ENCODE data around the gene GALNT2.

The GALNT2 gene

DNA sequence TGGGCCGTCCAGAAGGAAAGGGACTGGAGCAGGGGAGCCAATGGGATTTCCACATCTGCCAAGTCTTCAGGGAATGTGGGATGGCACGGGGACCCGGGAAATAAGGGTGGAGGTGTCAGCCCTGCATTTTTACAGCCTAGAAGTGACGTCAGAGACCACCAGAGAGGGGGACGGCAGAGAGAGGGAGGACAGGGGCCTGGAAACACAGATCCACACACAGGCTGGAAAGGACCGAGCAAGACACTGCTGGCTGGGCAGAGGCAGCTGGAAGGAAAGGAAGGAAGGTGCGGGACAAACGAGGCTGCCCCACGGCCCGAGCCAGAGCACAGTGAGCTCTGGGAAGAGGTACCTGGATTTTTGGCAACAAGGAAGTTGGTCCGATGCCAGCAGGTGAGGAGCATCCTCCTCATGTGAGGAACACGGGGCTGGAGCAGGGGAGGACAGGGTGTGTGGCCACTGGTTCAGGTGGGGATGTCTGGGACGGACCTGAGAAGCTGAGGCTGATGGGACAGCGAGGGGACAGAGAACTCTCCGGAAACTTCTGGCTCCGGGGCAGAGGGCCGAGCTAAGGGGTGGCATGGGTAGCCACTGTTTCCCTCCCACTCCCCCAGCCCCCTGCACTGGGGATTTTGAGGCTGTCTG is 220.8 kb downstream of the GALNT2 start:
- no peak for DNase-seq (ENCODE audit: low read depth in 2 of 2, low spot score in 1 of 2)

DNA sequence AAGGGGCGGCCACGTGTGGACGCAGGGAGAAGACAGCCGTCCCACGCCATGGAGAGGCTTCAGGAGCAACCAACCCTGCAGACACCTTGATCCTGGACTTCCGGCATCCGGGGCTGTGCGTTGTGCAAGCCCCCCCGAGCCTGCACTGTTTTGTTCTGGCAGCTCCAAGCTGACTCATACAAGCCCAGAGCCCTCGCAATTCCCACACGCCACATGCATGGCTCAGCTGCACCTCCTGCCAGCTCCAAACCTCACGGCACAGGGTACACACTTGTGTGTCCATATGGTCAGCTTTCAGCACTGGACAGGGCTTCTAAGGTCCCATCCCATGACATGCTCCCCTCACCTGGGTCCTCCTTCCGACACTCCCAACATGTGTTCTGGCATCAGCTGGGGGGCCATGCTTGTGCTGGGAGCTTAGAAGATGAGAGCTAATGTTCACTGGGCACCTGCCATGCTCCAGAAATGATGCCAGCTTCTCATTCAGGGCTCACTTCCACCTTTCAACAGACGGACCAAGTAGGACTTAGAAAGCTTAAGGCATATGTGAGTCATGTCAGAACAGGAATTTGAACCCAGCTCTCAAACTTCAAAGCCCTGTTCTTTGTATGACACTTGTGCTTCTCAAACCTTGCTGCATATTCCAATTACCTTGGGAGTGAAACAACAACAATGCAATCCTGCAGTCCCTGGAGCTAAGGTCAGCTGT is 221.8 kb downstream of the GALNT2 start:
- DNase-seq (ENCODE audit: low read depth in 2 of 2, low spot score in 1 of 2) = no peak

DNA sequence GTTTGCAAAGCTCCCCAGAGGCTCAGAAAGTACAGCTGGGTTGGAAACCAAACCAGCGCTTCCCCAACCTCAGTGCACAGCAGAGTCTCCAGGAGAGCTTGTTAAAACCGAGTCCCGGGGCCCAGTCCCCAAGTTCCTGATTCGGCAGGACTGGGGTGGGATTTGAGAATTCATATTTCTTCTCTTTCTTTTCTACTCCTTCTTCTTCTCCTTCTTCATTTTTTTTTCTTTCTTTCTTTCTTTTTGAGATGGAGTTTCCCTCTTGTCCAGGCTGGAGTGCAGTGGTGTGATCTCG is 222.3 kb downstream of the GALNT2 start:
- DNase-seq (ENCODE audit: low read depth in 2 of 2, low spot score in 1 of 2) = no peak

DNA sequence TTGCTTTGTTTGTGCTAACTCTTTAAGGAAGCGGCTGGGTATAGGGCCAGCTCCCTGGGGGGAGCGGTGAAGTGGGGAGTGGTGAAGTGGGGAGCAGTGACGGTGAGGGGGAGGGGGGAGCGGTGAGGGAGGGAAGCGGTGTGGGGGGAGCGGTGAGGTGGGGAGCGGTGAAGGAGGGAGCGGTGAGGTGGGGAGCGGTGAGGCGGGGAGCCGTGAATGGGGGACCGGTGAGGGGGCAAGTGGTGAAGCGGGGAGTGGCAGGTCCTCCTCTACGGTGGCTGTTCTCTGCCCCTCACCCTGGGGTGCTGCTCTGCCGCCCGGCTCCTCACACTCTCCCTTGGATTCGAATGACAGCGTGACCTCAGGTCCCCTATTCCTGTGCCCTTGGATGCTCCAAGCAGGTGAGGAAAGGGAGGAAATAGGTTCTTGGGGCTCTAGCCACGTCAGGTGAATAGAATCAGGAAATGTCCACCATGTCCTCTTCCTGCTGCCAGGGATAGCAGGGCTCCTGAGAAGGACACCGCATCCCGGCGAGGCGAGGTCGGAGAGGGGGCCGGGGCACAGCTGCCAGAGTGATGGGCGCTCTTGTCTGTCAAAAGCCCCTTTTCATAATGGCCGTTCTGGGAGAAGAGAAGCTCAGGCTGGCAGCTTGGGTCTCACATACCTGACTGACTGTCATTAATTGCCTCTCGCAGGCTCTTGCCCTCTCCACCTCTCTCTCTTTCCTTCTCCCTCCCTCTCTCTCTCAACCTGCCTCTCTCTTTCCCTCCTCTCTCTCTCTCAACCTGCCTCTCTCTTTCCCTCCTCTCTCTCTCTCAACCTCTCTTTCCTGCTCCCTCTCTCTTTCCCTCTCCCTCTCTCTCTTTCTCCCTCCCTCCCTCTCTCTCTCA is 224.9 kb downstream of the GALNT2 start:
- DNase-seq (ENCODE audit: low read depth in 2 of 2, low spot score in 1 of 2) = no peak

DNA sequence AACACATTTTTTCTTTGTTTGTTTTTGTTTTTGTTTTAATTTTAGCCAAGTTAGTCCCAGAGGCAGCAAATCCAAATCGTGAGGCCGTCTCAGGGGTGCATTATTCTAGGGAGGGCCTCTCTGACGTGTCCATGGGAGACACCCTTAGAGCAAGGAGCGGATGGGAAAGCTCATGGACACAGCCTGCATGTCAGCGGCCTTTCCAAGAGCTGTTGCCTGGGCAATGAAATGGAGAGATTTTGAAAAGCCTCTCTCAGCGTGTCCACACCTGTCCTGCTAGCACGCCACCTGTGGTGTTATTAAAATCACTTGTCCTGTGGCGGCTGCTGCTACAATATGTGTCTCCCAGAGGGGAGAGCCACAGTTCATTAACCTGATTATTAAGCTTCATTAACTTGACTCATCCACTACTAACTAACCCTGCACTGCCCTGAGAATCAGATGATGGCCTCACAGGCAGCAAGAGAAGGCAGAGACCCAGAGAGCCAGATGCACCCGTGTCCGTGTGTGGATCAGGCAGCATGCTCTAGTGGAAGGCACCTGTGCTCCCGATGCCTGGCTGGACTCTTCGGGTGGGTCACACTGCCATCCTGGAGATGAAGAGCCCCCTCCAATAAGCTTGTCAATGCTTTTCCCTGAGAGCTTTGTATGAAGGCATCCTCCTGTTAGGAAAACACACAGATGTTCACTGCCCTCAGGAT is 225.8 kb downstream of the GALNT2 start:
- no peak for DNase-seq (ENCODE audit: low read depth in 2 of 2, low spot score in 1 of 2)

DNA sequence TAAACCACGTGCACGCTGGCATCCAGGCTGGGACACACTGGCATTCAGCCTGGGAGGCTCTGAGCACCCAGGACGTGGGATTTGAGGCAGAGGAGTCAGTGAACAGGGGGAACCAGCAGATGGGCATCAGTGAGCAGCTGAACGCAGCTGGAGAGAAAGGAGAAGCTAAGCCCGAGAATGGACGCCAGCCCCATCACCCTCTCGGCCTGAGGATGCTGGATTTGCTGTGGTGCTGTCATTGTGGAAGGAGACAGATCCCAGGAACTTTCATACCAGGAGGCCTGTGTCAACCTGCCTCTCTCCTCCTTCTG is 226.3 kb downstream of the GALNT2 start:
- DNase-seq (ENCODE audit: low read depth in 2 of 2, low spot score in 1 of 2) = no peak

DNA sequence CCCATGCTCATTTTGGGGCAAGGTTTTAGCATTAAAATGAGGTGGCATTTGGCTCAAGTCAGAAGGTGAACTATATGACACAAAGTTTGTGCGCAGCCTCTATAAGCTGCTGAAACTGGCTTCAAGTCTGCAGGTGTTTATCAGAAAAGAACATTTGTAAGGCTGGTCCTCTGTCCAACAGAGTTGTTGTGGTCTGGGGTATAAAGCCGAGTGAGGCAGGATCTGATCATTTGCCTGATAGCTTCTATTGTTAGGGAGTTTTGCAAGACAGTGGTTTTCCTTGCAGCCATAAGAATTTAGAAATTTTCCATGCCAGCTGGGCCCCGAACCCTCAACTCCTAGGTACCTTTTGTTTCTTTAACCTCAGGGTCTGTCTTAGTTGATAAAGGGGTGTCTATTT is 228.3 kb downstream of the GALNT2 start:
- DNase-seq (ENCODE audit: low read depth in 2 of 2, low spot score in 1 of 2) = no peak

DNA sequence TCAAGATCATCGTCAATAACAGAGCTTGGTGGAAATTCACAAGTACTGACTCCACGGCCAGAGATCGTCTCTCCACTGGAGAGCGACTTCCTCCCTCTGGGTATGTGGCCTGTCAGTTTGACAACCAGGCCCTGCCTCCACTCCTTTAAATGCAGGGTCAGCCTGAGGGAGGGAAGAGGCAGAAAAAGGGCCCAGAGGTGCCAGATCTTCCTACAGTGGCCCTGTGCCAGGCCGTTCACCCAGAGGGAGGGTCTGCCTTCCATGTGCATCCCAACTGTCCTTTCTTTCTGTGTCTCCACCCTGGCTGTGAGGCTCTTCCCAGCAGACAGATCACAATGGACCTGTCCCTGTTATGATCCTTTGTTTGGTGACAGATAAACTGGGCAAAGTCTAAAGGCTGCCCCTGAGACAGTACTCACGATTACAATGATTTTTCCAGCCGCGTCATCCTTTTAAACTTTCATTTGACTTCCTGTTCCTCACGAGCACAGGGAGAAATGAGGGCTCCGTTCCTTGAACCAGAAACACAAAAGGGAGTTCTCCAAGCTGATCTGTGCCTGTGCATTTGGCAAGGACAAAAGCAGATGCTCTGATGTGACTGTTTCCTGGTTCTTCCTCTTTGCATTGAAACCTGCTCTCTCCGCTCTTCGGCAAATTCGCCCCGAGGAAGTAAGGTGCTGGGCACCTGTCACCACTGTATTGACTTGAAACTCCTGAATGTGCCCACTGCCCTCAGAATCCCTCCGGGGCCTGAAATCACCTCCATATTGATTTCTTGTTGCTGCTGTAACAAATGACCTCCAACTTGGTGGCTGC is 232.4 kb downstream of the GALNT2 start:
- no peak for DNase-seq (ENCODE audit: low read depth in 2 of 2, low spot score in 1 of 2)

DNA sequence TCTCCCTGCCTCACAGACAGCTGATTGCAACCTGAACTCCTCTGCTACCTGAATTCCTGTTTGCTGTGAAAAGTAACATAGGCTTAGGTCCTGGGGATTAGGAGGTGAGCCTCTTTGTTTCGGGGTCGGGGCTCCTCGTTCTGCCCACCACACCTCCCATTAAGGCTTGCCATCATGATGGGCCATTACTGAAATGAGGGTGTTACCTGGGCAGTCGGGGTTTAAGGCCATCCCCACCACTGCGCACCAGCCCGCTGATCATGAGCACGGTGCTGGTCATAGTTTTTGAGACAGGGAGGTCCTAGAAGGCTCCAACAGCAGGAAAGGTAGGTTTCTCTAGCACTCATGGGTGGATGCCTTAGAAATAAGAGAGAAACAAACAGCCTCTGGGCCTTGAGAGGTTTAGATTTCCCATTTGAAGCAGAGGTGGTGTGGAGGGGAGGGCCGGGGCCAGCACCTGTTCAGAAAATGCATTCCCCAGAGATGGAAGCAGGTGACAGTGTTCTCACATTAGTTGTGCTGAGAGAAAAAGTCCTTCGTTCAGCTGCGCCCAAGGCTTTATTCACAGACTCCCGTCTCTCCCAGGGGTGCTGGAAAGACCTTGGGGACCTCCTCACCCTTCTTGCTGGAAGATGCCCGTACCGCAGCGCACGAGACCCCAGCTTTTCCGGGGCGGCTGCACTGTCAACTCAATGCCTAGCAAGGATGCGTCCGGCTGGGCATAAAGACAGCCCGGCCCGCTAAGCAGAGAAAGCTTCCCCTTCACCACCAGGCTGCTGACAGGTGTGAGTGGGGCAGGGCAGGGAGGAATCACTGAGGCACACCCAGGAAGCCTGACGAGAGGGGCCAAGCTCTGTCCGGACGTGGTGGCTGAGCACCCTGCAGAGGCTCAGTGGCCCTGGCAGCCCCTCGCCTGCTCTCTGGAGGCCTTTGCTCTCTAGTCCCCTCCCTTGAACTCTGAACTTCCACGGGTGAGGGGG is 233.6 kb downstream of the GALNT2 start:
- DNase-seq (ENCODE audit: low read depth in 2 of 2, low spot score in 1 of 2) = no peak

DNA sequence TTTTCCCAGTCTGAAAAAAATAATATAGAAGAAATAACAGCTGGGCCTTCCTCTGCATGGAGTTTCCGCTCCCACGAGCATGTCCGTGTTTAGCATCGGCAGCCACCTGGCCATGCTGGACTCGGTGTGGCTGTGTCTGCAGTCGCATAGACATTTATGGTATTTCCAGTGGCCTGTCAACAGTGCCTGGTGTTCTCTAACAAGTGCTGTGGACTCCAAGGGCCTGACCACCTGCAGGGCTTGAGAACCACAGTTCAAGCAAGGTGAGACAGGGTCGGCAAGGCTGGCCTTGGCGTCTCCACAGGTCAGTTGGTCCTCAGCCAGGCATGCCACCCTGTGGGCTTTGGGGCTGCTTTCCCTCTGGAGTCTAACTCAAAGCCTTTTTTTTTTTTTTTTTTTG is 234.3 kb downstream of the GALNT2 start:
- DNase-seq (ENCODE audit: low read depth in 2 of 2, low spot score in 1 of 2) = no peak

DNA sequence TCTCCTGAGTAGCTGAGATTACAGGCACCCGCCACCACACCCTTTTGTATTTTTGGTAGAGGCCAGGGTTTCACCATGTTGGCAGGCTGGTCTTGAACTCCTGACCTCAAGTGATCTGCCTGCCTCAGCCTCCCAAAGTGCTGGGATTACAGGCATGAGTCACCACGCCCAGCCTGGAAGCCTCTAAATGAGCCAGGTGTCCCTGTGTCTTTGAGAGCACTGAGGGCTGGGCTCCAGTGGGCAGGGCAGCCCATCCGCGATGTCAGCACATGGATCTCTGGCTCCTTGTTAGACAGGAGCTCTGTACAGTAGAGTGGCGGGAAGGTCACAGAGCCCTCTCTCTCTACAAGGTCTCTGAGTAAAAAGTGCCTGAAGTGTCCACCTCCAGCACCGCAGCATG is 234.8 kb downstream of the GALNT2 start:
- no peak for DNase-seq (ENCODE audit: low read depth in 2 of 2, low spot score in 1 of 2)

DNA sequence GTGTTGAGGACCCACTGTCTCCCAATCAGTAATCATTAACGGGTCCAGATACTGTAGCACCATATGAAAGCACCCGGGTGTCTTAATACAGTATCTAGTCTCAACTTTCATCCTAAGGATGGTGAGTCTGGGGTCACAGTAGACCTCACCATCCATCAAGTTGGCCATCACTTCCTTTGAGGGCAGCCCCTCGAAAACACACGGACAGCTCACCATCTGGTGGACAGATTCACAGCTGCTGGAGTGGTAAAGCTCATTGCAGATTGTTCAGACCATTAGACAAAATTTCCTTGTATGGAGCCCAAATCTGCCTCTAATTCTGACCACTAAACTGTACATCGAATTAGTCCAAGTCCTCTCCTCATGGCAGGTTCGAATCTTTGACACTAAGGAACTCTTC is 236.0 kb downstream of the GALNT2 start:
- no peak for DNase-seq (ENCODE audit: low read depth in 2 of 2, low spot score in 1 of 2)

DNA sequence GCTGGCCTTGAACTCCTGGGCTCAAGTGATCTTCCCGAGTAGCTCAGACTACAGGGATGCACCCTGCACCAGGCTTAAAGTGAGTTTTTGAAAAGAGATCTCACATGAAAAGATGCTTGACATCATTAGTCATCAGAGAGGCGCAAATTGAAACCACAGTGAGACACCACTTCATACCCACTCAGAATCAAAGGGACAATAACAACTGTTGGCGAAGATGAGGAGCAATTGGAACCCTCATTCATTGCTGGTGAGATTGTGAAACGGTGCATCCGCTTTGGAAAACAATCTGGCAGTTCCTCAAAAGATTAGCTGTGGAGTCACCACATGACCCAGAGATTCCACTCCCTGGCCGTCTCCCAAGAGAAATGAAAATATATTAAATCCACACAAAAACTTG is 236.8 kb downstream of the GALNT2 start:
- no peak for DNase-seq (ENCODE audit: low read depth in 2 of 2, low spot score in 1 of 2)

DNA sequence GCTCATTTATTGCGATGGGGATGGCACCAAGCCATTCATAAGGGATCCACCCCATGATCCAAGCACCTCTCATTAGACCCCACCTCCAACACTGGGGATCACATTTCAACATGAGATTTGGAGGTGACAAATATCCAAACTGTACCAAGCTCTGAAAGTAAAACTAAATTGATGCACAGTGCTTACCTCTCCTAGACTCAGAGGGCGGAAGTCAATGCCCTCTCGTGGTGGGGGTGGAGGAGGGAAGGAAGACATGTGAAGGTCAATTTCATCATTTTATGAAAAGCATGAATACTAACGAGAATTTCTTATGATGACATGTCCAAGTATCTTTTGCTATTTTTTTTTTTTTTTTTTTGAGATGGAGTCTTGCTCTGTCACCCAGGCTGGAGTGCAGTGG is 239.1 kb downstream of the GALNT2 start:
- DNase-seq (ENCODE audit: low read depth in 2 of 2, low spot score in 1 of 2) = no peak

DNA sequence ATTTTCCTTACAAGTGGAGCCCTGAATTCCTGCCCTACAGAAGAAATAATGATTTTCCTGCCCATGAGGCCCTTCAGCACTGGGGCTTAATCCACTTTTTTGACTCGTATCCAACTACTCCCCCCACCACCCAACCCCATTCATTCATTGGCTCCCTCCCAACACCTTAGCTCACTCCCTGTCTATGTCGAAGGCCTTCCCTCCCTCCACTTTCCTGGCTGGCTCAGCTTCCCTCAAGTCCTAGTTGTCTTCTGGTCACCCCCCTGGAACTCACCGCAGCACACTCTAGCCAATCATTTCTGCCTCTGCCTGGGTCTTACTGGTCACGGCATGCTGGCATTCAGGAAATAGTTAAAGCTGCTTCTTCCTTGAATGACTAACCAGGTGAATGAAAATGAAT is 240.2 kb downstream of the GALNT2 start:
- DNase-seq (ENCODE audit: low read depth in 2 of 2, low spot score in 1 of 2) = no peak

DNA sequence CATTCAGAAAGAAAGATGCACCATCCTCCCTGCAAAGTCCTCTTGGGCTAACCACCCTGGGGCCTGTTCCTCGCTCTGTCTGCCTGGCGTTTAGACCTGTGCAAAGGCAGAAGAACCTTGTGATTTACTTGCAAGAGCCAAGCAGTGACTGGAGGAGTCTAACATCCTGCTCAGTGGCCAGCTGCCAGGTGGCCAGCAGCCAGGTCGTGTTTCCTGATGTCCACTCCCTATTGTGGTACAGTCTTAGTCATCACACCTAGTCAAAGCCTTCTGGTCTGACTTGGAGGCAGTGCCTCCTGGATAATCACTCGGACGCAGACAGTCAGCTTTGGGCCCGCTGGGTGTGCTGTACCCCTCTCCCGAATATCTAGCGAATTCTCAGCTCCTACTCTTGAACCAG is 241.0 kb downstream of the GALNT2 start:
- no peak for DNase-seq (ENCODE audit: low read depth in 2 of 2, low spot score in 1 of 2)

DNA sequence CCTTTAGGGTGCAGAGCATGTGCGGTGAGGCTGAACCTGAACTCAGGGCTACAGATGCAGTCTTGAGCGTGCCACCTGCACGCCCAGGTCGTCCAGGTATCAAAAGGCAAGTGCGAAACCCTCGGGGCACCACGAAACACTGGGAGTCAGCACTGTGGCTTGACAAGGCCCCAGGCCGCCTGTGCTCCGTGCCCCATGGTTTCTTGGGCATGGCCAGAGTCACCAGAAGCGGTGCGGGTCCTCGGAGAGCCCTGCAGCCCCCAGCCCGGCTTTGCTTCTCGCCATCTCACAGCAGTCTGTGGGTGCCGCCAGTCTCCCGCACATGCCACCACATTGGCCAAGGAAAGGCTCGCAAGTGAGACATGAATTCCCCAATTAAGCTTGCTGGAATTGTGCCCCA is 241.8 kb downstream of the GALNT2 start:
- DNase-seq (ENCODE audit: low read depth in 2 of 2, low spot score in 1 of 2) = no peak

DNA sequence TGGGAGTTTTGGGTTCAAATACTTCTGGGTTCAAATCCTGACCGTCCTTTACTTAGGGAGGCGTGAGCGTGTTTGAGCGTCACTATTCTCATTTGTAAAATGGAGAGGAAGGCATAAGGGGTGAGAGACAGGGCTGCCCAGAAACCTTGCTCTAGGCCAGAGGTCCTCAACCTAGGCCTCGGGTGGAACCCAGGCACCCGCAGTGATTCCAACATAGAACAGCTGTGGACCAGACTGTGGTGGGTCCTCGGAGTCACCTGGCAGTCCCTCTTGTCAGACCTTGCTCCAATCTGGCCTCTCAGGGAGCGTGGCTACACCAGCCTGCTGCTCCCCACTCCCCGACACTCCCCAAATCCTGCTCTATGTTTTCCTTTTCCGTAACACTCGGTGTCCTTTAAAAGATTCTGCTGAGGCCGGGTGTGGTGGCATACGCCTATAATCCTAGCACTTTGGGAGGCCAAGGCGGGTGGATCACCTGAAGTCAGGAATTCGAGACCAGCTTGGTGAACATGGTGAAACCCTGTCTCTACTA is 242.7 kb downstream of the GALNT2 start:
- no peak for DNase-seq (ENCODE audit: low read depth in 2 of 2, low spot score in 1 of 2)

DNA sequence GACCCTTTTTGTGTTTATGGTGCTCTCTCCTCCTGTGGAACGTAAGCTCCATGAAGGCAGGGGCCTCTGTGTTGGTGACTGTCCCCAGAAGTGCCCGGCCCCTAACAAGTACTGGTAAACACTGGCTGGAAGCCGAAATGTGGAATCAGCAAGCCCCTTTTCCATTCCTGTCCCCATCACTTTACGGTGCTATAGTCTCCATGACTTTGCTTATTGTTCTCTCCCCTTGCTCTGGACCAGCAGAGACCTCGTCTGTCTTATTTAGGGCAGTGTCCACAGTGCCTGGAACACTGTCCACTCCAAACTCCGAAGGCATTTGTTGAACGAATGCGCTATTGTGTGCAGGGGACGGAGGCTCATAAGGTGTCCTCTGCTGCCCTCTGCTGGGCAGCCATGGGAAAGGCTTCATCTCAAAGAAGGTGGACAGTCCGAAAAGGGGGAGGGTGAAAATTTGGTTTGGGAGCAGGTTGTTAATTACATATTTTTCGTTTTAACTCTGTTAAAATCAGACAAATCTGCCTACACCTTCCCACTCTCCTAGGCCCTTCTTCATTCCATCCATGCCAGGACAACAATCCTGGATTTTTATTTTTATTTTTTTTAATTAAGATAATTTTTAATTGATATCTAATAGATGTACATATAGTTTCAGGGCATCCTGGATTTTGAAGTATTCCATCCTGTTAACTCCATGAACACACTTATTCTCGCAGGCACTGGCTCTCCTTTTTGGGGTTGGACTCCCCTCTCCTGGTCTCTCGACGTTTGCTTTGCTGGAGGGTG is 243.5 kb downstream of the GALNT2 start:
- peak; percentile 21 to 32 for DNase-seq (ENCODE audit: low read depth in 2 of 2, low spot score in 1 of 2)
